ENCODE results near the gene CDK5RAP3.
"Not testable (repeated sequence)": the region's sequence is repeated elsewhere in the genome, so short reads cannot be mapped to it uniquely, and the experiment has no call there.

CDK5RAP3 gene

DNA sequence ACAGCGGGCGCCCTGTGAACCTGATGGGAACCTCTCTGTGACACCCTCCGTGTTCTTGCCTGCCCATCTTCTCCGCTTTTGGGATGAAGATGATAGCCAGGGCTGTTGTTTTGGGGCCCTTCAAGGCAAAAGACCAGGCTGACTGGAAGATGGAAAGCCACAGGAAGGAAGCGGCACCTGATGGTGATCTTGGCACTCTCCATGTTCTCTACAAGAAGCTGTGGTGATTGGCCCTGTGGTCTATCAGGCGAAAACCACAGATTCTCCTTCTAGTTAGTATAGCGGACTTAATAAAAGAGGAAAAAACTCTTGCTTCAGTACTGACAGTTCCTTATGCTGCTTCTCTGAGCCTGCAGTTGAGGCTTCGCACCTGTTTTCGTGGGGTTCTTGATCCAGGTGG lies 10.5 kb downstream of the CDK5RAP3 start:
- no peak for ATAC-seq
- H3K27me3 Mint-ChIP-seq: no peaks in the 10 kb centered on the region
- peaks cover 32% of the 10 kb centered on the region for H3K36me3 Mint-ChIP-seq (ENCODE audit: low read depth)
- no peak overlapping the region for H3K4me3 Mint-ChIP-seq
- no peak overlapping the region for H3K27ac Mint-ChIP-seq
- no peaks in the 10 kb centered on the region for H3K9me3 Mint-ChIP-seq
- peaks cover 2% of the 10 kb centered on the region for H3K4me1 Mint-ChIP-seq
- DNase-seq: no peak

DNA sequence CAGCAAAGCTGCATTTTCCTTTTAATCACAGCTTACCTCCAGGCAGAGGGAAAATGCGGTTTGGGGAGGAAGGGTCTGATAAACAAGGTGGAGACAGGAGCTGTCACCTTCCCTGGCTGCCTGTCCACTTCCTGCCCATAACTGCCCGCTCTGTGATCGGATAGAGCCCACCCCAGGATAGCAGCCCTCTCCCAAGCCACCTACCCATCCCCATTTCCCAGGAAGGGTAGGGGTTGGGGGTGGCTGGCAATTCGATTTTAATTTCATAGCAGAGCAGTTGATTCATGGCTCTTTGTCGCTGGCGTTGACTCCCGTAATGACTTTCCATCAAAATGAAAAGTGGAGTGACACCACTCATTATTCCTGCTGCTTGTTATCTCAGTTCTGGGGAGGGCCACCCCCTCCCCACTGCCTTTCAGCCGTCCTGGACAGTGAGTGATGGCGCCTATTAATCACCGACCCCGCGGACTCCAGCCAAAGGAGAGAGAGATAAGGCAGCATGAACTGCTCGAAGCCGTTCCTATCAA lies 11.2 kb downstream of the CDK5RAP3 start:
- no peaks in the 10 kb centered on the region for H3K9me3 Mint-ChIP-seq
- peak overlapping the region; percentile 16 for H3K27ac Mint-ChIP-seq
- no peak for DNase-seq
- H3K27me3 Mint-ChIP-seq: no peaks in the 10 kb centered on the region
- H3K4me1 Mint-ChIP-seq: peaks cover 2% of the 10 kb centered on the region
- H3K36me3 Mint-ChIP-seq (ENCODE audit: low read depth): peaks cover 27% of the 10 kb centered on the region
- H3K4me3 Mint-ChIP-seq: no peak overlapping the region
- no peak for ATAC-seq

DNA sequence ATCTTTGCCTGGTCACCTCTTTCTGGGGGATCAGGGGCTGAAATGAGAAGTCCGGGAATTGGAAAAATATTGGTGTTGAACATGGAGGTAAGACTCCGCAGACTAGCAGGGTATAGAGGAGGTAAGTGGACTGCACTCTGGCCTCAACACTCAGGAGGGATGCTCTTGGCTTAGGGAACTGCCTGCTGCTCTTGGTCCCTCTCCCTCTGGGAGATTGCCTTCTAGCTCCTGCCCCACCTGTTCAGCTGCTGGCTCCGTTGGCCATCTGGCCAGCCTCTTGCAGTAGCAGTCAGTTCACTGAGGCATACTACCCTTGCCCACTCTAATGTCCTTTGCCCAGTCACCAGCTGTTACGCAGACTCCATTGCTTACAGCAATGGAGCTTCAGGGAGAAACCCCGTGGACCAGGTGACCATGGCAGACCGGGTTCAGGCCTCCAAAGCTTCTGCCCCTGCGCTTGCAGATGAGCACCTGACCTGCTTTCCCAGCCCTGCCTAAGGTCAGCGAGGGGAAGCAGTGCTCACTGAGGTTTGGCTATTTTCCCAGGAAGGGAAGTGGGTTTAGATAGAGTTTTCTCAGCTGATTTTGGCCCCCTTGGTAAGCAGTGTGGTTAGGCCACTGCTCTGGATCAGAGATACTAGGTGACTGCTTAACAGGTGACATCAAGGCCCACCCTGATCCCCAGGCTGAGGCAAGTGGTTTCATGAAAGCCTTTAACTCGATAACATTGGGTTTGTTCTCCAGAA lies 11.9 kb downstream of the CDK5RAP3 start:
- no peak for ATAC-seq
- H3K9me3 Mint-ChIP-seq: no peaks in the 10 kb centered on the region
- no peaks in the 10 kb centered on the region for H3K27me3 Mint-ChIP-seq
- no peak overlapping the region for H3K4me3 Mint-ChIP-seq
- no peak for DNase-seq
- peaks cover 21% of the 10 kb centered on the region for H3K36me3 Mint-ChIP-seq (ENCODE audit: low read depth)
- peak overlapping the region; percentile 16 for H3K27ac Mint-ChIP-seq
- H3K4me1 Mint-ChIP-seq: peaks cover 2% of the 10 kb centered on the region

DNA sequence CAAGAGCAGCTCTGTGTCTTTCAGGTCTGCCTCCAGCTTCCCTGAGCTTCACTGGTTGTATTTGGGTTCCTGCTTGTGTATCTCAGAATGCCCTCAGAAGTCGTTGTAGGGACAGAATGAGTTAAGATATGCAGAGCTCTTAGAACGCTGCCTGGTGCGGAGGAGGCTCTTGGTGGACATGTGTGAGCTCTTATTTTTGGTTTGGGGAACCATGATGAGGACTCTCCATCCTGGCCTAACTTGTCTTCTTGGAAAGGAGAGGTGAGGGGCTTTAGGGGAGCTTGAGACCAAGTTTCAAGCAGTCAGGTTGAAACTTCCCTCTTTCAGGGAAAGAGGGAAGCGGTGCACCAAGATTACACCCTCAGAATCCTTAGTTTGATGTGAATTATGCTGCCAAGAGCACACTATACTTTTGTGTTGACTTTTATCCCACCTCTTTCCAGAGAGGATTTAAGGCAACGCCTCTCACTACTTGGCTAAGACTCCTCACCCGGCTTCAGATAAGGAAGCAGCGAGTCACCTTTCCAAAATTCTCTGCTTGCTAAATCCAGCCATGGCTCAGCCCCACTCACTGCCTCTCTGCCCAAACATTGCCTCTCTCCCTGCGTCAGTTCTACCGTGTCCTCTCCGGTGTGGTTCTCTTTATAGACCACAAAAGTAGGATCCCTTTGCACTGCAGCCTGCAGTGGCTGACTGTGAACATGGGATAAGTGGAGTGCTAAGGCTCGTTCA lies 12.7 kb downstream of the CDK5RAP3 start:
- Mint-ChIP-seq H3K36me3 (ENCODE audit: low read depth) (peaks cover 19% of the 10 kb centered on the region), H3K27ac (no peak overlapping the region)

DNA sequence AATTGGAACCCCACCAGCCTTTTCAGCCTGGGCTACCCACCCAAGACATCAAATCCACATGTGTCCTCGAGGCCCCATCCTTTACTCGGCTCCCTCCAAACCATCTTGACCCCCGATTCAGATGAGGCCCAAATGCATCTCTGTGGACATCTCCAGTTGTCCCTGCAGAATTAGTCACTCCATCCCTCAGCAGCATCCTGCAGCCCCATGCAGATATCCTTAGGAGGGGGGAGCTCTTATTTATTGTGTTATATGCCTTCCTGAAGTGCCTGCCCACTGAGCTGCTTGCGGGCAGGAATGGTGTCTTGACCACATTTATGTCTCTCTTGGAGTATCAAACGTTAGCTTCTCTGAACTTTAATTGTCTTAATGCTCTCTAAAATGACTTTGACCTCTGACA lies 15.6 kb downstream of the CDK5RAP3 start:
- no peaks in the 10 kb centered on the region for H3K27me3 Mint-ChIP-seq
- H3K4me1 Mint-ChIP-seq: no peaks in the 10 kb centered on the region
- H3K9me3 Mint-ChIP-seq: no peaks in the 10 kb centered on the region
- H3K27ac Mint-ChIP-seq: no peak overlapping the region
- no peak for DNase-seq
- no peak for ATAC-seq
- H3K4me3 Mint-ChIP-seq: no peak overlapping the region
- H3K36me3 Mint-ChIP-seq (ENCODE audit: low read depth): peaks cover 6% of the 10 kb centered on the region

More for the DNA sequence above, 12.7 kb downstream of the CDK5RAP3 start:
- Mint-ChIP-seq H3K27me3 (no peaks in the 10 kb centered on the region), H3K4me1 (peaks cover 2% of the 10 kb centered on the region), H3K9me3 (no peaks in the 10 kb centered on the region), H3K4me3 (no peak overlapping the region)
- no peak for DNase-seq
- ATAC-seq: no peak

DNA sequence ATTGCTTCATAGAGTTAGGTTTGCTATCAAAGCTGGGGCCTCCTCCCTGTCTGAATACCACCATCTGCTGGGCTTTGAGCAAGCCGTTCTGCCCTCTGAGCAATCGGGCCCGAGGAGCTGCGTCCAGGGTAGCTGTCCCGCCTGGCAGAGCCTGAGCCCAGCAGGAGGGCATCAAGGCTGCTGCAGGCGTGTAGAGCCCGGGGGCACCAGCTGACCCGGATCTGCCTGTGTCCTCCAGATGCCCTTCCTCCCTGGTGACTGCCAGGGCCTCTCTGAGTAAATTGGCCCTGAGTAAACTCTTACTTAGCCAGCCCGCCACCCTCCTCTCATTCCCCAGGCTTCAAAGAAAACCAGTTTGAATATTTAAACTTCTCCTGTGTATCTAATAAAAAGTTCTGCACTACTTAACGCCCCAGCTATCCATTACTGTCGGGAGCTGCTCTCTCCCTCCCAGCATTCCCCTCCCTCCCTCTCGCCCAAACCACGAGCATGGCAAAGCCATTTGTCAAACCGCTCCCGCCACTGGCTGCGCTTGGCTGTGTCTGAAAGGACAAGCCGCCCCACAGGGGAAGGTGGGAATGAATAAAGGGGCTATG lies 16.4 kb downstream of the CDK5RAP3 start:
- DNase-seq: no peak
- Mint-ChIP-seq H3K9me3 (no peaks in the 10 kb centered on the region), H3K36me3 (ENCODE audit: low read depth) (peaks cover 4% of the 10 kb centered on the region), H3K4me3 (no peak overlapping the region), H3K27ac (no peak overlapping the region), H3K27me3 (no peaks in the 10 kb centered on the region), H3K4me1 (no peaks in the 10 kb centered on the region)
- ATAC-seq: no peak

DNA sequence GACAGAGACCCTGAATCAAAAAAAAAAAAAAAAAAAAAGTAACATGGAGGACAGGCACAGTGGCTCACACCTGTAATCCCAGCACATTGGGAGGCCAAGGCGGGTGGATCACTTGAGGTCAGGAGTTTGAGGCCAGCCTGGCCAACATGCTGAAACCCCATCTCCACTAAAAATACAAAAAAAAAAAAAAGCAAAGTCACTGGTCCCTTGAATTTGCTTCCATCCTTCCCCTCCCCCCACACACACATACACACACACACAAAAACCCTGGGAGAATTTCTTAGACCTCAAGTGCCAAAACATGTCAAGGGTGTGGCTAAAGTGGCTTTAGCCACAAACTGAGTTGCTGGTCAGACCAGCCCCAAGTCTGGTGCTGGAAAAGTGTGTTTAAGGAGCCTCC lies 17.5 kb downstream of the CDK5RAP3 start:
- not testable (repeated sequence) for H3K36me3 Mint-ChIP-seq (ENCODE audit: low read depth); H3K4me1 Mint-ChIP-seq; H3K4me3 Mint-ChIP-seq

DNA sequence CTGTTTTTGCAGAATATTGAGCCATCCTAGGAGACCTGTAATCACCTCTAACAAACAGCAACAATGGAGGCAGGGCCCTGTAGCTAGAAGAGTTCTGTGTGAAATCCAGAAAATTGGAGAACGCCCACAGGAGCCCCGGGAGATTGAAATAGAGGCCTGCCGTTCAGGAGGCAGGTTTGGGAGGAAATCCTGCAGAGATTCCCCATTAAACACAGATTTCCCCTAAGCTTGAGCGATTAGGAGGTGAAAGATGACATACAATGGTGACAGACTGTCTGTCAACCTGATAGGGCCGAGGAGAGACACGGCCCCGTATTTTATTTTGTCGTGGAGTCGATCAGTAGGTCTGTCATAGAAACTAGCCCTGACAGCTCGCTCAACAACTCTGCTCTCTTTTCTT lies 18.2 kb downstream of the CDK5RAP3 start:
- H3K27ac Mint-ChIP-seq: no peak overlapping the region
- ATAC-seq: no peak
- DNase-seq: no peak
- H3K27me3 Mint-ChIP-seq: peaks cover 1% of the 10 kb centered on the region
- H3K4me3 Mint-ChIP-seq: no peak overlapping the region
- H3K4me1 Mint-ChIP-seq: no peaks in the 10 kb centered on the region
- H3K9me3 Mint-ChIP-seq: no peaks in the 10 kb centered on the region
- no peaks in the 10 kb centered on the region for H3K36me3 Mint-ChIP-seq (ENCODE audit: low read depth)

More for the DNA sequence above, 17.5 kb downstream of the CDK5RAP3 start:
- H3K9me3 Mint-ChIP-seq, H3K27me3 Mint-ChIP-seq, H3K27ac Mint-ChIP-seq, DNase-seq, ATAC-seq: not testable (repeated sequence)

DNA sequence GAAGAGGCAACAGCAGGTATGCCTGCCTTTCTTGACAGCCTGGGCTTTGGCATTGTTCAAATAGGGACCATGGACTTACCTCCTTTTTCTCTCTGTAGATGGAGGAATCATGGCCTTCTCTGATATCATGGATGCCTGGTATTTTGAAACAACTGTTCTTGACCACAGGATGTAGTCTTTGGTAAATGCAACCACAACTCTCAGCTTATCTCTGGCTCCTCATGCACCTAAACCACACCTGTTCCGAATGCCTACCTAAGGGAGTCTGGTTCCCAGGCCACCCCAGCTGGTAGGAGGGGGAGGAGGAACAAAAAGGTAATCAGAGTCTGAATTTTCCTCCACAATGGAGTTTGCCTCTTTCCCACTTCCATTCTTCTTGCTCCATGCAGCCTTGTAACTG lies 18.8 kb downstream of the CDK5RAP3 start:
- no peaks in the 10 kb centered on the region for H3K9me3 Mint-ChIP-seq
- H3K4me3 Mint-ChIP-seq: no peak overlapping the region
- H3K36me3 Mint-ChIP-seq (ENCODE audit: low read depth): no peaks in the 10 kb centered on the region
- peaks cover 2% of the 10 kb centered on the region for H3K27me3 Mint-ChIP-seq
- ATAC-seq (no peak), DNase-seq (no peak)
- no peak overlapping the region for H3K27ac Mint-ChIP-seq
- no peaks in the 10 kb centered on the region for H3K4me1 Mint-ChIP-seq

DNA sequence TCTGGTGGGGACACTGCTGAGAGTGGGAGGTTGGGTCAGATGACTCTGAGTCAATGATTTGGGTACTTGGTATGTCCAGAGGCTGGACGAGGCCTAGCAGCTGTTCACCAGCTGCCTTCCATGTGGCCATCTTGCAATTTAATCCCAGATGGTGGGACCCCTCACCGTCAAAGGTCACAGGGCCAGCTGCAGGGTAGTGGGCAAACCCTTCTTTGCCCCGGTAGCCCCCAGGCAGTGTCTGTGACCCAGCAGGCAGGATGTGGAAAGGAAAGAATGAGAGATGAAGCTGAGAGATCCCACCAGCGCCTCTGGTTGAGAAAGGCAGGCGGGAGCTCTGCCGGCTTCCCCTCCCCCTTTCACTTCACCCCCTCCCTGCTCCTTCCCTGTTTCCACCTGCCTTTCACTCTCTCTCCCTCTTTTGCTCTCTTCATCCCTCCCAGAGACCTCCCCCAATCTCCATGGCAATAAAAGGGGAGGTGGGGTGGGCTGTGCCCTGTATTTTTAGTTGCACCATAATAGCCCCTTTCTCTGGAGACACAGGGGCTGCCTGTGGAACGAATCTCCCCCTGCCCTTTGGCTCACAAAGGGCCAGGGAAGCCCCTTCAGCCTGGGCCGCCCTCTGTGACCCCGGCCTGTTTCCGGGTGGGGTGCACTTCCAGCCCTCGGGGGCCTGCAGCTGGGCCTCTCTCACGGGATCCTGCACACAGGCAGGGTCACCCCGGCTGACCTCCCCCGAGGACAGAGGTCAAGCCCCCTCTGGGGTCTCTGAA lies 20.2 kb downstream of the CDK5RAP3 start:
- no peaks in the 10 kb centered on the region for H3K4me1 Mint-ChIP-seq
- peaks cover 2% of the 10 kb centered on the region for H3K27me3 Mint-ChIP-seq
- no peaks in the 10 kb centered on the region for H3K9me3 Mint-ChIP-seq
- DNase-seq (no peak), ATAC-seq (no peak)
- no peak overlapping the region for H3K27ac Mint-ChIP-seq
- no peaks in the 10 kb centered on the region for H3K36me3 Mint-ChIP-seq (ENCODE audit: low read depth)
- H3K4me3 Mint-ChIP-seq: no peak overlapping the region

DNA sequence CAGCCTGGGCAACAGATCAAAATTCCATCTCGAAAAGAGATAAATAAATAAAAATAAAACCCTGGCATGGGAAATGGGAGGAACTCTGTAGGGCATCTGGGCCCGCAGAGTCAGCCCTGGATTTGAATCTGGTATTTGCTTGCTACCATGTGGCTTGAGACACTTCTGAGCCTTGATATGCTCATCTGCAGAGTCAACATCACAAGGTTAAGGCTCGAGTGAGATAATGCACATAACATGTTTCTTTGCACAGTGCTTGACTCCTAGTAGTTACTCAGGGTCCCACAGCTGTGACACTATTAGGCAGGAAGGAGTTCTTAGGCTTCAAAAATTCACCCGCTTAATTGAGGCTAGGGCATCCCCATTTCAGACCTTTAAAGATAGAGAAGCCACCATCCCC lies 21.3 kb downstream of the CDK5RAP3 start:
- H3K27me3 Mint-ChIP-seq: peaks cover 4% of the 10 kb centered on the region
- no peaks in the 10 kb centered on the region for H3K4me1 Mint-ChIP-seq
- H3K27ac Mint-ChIP-seq: no peak overlapping the region
- DNase-seq (no peak), ATAC-seq (no peak)
- H3K4me3 Mint-ChIP-seq: no peak overlapping the region
- H3K36me3 Mint-ChIP-seq (ENCODE audit: low read depth): no peaks in the 10 kb centered on the region
- H3K9me3 Mint-ChIP-seq: no peaks in the 10 kb centered on the region

DNA sequence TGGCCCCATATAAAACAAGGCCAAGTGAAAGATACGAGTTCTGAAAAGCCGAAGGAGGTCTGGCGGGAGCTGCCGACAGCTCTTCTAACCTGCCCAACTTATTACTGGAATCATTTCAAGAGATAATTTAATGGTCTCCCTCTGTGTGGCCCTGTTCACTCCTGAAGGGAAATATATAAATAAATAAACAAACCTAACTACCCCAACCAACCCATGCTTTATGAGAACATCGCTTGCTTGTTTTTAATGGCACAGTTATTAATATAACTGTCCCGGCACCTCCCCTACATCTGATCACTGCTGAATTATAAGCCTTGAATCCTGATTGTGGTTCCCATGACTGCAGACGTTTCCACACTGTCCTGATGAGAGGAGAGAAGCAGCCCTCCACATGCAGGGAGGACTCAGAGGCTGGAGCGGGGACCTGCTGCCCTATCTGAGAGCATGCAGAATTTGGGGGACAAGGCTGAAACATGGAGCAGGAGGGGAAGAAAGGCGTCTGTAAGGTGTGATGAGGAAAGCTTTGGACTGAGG lies 22.2 kb downstream of the CDK5RAP3 start:
- ATAC-seq (no peak), DNase-seq (no peak)
- Mint-ChIP-seq H3K36me3 (ENCODE audit: low read depth) (no peaks in the 10 kb centered on the region), H3K4me3 (no peak overlapping the region), H3K4me1 (no peaks in the 10 kb centered on the region), H3K9me3 (no peaks in the 10 kb centered on the region), H3K27me3 (peaks cover 4% of the 10 kb centered on the region), H3K27ac (no peak overlapping the region)

DNA sequence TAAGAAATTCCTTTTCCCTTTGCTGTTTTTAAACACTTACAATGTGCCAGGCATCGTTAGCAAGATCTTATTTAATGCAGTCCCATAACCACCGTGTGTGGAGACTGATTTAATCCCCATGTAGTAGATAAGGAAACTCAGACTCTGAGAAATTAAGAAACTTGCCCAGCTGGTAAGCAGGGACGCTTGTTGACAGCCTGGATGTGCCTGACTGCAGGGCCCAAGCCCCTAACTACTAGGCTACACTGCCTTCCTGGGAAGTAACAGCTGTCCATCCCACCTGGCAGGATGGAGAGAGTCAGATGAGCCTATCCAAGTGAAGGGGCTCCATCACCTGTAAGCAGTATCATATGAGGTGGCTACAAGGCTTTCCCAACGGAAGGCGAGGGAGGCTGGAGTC lies 23.1 kb downstream of the CDK5RAP3 start:
- Mint-ChIP-seq H3K36me3 (ENCODE audit: low read depth) (no peaks in the 10 kb centered on the region), H3K27ac (no peak overlapping the region), H3K9me3 (no peaks in the 10 kb centered on the region), H3K4me1 (no peaks in the 10 kb centered on the region), H3K4me3 (no peak overlapping the region), H3K27me3 (peaks cover 4% of the 10 kb centered on the region)
- ATAC-seq (no peak), DNase-seq (no peak)

DNA sequence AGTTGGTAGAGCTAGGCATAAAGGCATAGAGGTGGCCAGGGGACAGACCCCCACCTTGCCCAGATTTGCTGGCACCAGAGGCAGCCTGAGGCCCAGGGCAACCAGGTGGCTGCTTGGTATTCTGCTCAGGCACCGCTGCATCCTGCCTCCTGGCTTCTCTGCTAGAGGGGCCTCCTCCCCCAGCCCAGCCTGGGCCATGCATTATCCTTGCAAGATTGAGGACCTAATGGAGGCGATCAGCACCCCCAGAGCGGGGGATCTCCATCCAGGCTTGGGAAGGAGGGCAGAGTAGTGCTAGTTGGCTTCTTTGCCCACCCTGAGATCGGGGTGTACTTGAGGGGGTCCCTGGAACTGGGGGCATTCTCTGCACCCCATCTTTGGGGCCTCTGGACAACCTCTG lies 23.8 kb downstream of the CDK5RAP3 start:
- ATAC-seq (no peak), DNase-seq (no peak)
- H3K4me1 Mint-ChIP-seq: no peaks in the 10 kb centered on the region
- no peak overlapping the region for H3K4me3 Mint-ChIP-seq
- peaks cover 4% of the 10 kb centered on the region for H3K27me3 Mint-ChIP-seq
- H3K9me3 Mint-ChIP-seq: no peaks in the 10 kb centered on the region
- H3K36me3 Mint-ChIP-seq (ENCODE audit: low read depth): no peaks in the 10 kb centered on the region
- no peak overlapping the region for H3K27ac Mint-ChIP-seq

All from activated naive CD8-positive, alpha-beta T cell treated with anti-CD3 and anti-CD28 coated beads, Interleukin-2, amount 50 U/mL, for 24 hours (primary cell).